Keratinocyte (primary cell): ENCODE results near the gene AKT1S1.

ENCODE experiments used
- CTCF ChIP-seq, 3 experiments: IDR thresholded peaks in 1 of 3; conservative IDR thresholded peaks in 1 of 3; optimal IDR thresholded peaks in 1 of 3; 2 replicates in 2 of 3; 3 replicates in 1 of 3; pipeline versions ENCODE3 to v1.5.1; 2011; ENCODE audit warnings: low read length in 3 of 3, mild to moderate bottlenecking in 3 of 3, moderate library complexity in 2 of 3, control low read depth in 1 of 3, inconsistent platforms in 1 of 3; ENCODE audit not compliant: insufficient read depth in 2 of 3; ENCODE audit errors: extremely low read depth in 1 of 3
- EZH2 ChIP-seq: IDR thresholded peaks from one replicate; pipeline ENCODE4 v1.6.1; 2012; ENCODE audit warnings: inconsistent platforms, mild to moderate bottlenecking, low read length, moderate library complexity

- TF ChIP-seq EZH2 (no peak), CTCF (optimal IDR thresholded peaks at IDR 0.05 in 1 of 3, IDR thresholded peaks at IDR 0.05 in 1 of 3, conservative IDR thresholded peaks at IDR 0.05 in 1 of 3; ENCODE audit: extremely low read depth in 1 of 3, insufficient read depth in 2 of 3, low read length in 3 of 3) (no peak)
These were observed 57.0 kb downstream of the AKT1S1 start for GRCh38 chr19:49820125-49820524.
